Ovary (tissue), 3 donors: ENCODE results near the gene DCDC2C.

Experiments used
- CTCF ChIP-seq, 3 donors: fragments of 450-650 bp in 2 of 3; fragments of 200-600 bp in 1 of 3; IDR thresholded peaks; one replicate each; pipeline versions ENCODE4 v1.5.1 to v1.8.0; 2016 to 2022; ENCODE audit warnings: antibody characterized with exemption in 3 of 3, mild to moderate bottlenecking in 1 of 3
- EP300 ChIP-seq: sonication (generic); formaldehyde crosslinking; IDR thresholded peaks from one replicate; pipeline ENCODE4 v1.6.1; 2017; ENCODE audit warnings: antibody characterized with exemption
- donor health status: DM: no; HTN: no; CAD: no.

DNA sequence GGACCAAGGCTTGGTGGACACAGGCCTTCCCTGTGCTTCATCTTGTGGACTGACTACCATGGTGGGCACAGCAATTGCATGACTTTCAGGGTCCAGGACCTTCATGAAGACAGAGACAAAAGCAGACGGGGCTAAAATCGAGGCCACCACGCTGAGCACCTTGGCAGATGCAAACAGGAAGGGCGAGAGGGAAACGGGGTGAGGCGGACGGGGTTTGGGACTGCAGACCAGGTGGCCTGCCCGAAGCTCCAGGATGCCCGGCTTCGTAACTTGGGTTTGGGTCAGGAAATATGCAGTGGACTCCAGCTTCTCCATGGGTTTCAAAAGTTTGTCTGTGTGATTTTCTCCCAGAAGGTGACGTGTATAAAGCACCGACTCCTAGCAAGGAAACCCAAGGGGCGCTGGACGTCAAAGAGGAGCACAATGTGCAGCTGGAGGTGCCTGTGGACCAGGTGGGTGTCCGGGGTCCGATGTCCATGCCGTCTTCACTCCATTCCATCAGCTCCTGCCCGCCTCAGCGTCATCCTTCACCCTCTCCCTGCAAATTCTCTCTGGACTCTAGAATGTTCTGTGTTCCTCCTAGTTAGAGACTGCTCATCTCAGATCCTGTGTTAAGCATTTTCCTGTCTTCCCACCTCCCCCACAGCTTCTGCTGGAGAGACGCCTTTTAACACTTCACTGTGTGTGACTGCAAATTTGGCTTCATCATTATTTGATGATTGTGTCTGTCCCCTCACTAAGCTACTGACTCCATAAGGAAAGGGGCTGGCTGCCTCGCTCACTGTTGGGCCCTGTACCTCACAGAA lies 65.8 kb downstream of the DCDC2C start:
- TF ChIP-seq CTCF (IDR thresholded peaks at IDR 0.05) = no peak
- TF ChIP-seq EP300 = no peak
